Measurements from ENCODE around the gene KIF11. TPM values are rescaled to one million over a fixed set of nuclear protein-coding genes. Genes with fewer than 3 reads are reported as not detected.

KIF11 gene
- total RNA-seq, 1 experiment from 2014 or later = 47.8 TPM

DNA sequence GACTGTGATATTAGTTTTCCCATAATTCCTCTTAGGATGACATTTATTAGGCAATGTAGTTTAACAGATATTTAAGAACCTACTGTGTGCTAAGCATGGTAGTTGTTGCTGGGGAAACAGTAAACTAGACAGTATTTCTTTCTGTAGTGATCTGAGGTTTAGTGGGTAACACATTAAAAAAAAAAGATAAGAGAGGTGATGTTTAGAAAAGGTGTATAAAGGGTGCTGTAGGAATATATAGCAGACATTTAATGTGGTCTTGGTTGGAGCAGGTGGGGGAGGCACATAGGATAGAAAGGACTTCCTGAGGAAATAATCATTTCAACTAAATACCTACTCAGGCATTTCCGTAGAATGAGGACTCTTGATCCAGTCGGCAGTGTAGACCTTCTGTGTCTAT is 11.9 kb downstream of the KIF11 start:
- in situ Hi-C loops (cut with HindIII; ENCODE audit: low pct_unique_long_range_greater_than_20kb, low sequenced_read_pairs) (no loop called here), intact Hi-C loops (cut with micrococcal nuclease; ENCODE audit: unreplicated experiment) (no loop called here)
- peak overlapping the region; percentile 12; the same call in 1 of the 2 replicates for H3K27ac ChIP-seq (ENCODE audit: low read length)
- no peak overlapping the region for H3K4me3 ChIP-seq (ENCODE audit: low read depth in 2 of 2, low read length in 2 of 2)
- H3K27me3 ChIP-seq (ENCODE audit: control insufficient read depth, insufficient read depth, low read length) = no peaks in the 10 kb centered on the region
- no peak for ATAC-seq
- POLR2A ChIA-PET = no interaction called here
- TF ChIP-seq TCF7L2 (IDR thresholded peaks at IDR 0.05; ENCODE audit: low read depth, low read length) (no peak), SIN3A (IDR thresholded peaks at IDR 0.05; ENCODE audit: borderline replicate concordance, insufficient read depth, low read depth, low read length) (no peak), POLR2AphosphoS5 (IDR thresholded peaks at IDR 0.05; ENCODE audit: low read depth, low read length) (no peak)
- TF ChIP-seq, protein P1, sequence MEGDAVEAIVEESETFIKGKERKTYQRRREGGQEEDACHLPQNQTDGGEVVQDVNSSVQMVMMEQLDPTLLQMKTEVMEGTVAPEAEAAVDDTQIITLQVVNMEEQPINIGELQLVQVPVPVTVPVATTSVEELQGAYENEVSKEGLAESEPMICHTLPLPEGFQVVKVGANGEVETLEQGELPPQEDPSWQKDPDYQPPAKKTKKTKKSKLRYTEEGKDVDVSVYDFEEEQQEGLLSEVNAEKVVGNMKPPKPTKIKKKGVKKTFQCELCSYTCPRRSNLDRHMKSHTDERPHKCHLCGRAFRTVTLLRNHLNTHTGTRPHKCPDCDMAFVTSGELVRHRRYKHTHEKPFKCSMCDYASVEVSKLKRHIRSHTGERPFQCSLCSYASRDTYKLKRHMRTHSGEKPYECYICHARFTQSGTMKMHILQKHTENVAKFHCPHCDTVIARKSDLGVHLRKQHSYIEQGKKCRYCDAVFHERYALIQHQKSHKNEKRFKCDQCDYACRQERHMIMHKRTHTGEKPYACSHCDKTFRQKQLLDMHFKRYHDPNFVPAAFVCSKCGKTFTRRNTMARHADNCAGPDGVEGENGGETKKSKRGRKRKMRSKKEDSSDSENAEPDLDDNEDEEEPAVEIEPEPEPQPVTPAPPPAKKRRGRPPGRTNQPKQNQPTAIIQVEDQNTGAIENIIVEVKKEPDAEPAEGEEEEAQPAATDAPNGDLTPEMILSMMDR (IDR thresholded peaks at IDR 0.05) = no peak
- TF ChIP-seq, protein P2, sequence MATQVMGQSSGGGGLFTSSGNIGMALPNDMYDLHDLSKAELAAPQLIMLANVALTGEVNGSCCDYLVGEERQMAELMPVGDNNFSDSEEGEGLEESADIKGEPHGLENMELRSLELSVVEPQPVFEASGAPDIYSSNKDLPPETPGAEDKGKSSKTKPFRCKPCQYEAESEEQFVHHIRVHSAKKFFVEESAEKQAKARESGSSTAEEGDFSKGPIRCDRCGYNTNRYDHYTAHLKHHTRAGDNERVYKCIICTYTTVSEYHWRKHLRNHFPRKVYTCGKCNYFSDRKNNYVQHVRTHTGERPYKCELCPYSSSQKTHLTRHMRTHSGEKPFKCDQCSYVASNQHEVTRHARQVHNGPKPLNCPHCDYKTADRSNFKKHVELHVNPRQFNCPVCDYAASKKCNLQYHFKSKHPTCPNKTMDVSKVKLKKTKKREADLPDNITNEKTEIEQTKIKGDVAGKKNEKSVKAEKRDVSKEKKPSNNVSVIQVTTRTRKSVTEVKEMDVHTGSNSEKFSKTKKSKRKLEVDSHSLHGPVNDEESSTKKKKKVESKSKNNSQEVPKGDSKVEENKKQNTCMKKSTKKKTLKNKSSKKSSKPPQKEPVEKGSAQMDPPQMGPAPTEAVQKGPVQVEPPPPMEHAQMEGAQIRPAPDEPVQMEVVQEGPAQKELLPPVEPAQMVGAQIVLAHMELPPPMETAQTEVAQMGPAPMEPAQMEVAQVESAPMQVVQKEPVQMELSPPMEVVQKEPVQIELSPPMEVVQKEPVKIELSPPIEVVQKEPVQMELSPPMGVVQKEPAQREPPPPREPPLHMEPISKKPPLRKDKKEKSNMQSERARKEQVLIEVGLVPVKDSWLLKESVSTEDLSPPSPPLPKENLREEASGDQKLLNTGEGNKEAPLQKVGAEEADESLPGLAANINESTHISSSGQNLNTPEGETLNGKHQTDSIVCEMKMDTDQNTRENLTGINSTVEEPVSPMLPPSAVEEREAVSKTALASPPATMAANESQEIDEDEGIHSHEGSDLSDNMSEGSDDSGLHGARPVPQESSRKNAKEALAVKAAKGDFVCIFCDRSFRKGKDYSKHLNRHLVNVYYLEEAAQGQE (IDR thresholded peaks at IDR 0.05; ENCODE audit: insufficient read depth in 1 of 2, low read depth in 2 of 2, low read length in 1 of 2) = no peak
- BruUV-seq (replicated peaks) = TSS peak; percentile 28
- H3K4me1 ChIP-seq (ENCODE audit: control insufficient read depth, insufficient read depth, low read length) = peaks cover 12% of the 10 kb centered on the region; the same call in 1 of the 2 replicates
- DNase-seq (ENCODE audit: low read depth, low spot score) = no peak
- no peaks in the 10 kb centered on the region for H3K9me3 ChIP-seq (ENCODE audit: control insufficient read depth, insufficient read depth, low read depth, low read length)
- CTCF ChIA-PET = no interaction called here
- H3K36me3 ChIP-seq (ENCODE audit: control insufficient read depth, insufficient read depth, low read length) = peaks cover 16% of the 10 kb centered on the region

DNA sequence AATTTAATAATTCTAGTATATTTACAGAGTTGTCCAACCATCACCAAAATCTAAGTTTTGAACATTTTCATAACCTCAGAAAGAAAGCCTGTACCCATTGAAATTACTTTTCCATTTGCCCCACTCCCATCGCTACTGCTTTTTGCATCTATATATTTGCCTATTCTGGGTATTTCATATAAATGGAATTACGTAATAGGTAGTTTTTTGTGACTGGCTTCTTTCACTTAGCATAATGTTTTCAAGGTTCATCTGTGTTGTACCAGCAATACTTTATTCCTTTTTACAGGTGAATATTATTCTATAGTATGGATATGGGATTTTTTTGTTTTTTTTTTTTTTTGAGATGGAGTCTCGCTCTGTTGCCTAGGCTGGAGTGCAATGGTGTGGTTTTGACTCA is 22.6 kb downstream of the KIF11 start:
- ATAC-seq = no peak
- Histone ChIP-seq H3K36me3 (ENCODE audit: control insufficient read depth, insufficient read depth, low read length) (peaks cover 26% of the 10 kb centered on the region), H3K27me3 (ENCODE audit: control insufficient read depth, insufficient read depth, low read length) (no peaks in the 10 kb centered on the region), H3K9me3 (ENCODE audit: control insufficient read depth, insufficient read depth, low read depth, low read length) (no peaks in the 10 kb centered on the region), H3K27ac (ENCODE audit: low read length) (no peak overlapping the region), H3K4me1 (ENCODE audit: control insufficient read depth, insufficient read depth, low read length) (no peaks in the 10 kb centered on the region), H3K4me3 (ENCODE audit: low read depth in 2 of 2, low read length in 2 of 2) (no peak overlapping the region)
- CTCF ChIA-PET = no interaction called here
- POLR2A ChIA-PET = no interaction called here
- BruUV-seq (replicated peaks) = no TSS peak
- in situ Hi-C loops (cut with HindIII; ENCODE audit: low pct_unique_long_range_greater_than_20kb, low sequenced_read_pairs) = no loop called here
- TF ChIP-seq, protein P2 (IDR thresholded peaks at IDR 0.05; ENCODE audit: insufficient read depth in 1 of 2, low read depth in 2 of 2, low read length in 1 of 2) = no peak
- TF ChIP-seq, protein P1 (IDR thresholded peaks at IDR 0.05) = no peak
- TF ChIP-seq POLR2AphosphoS5 (IDR thresholded peaks at IDR 0.05; ENCODE audit: low read depth, low read length) = no peak
- no peak for TF ChIP-seq SIN3A (IDR thresholded peaks at IDR 0.05; ENCODE audit: borderline replicate concordance, insufficient read depth, low read depth, low read length)
- TF ChIP-seq TCF7L2 (IDR thresholded peaks at IDR 0.05; ENCODE audit: low read depth, low read length) = no peak
- no peak for DNase-seq (ENCODE audit: low read depth, low spot score)
- intact Hi-C loops (cut with micrococcal nuclease; ENCODE audit: unreplicated experiment) = no loop called here
